CD4-positive, alpha-beta T cell treated with Interleukin-17A for 1 hour (primary cell): Measurements from ENCODE around the gene N4BP2L2.

Experiments used
- DNase-seq: peaks from one replicate; pipeline ENCODE4 v3.0.0-alpha.2; 2020

N4BP2L2 gene

GRCh38 chr13:32528358-32528757 is 10.2 kb downstream of the N4BP2L2 start:
- no peak for DNase-seq

- DNase-seq = no peak
Observed at GRCh38 chr13:32527151-32527550, 11.4 kb downstream of the N4BP2L2 start.

- DNase-seq = no peak
Observed at GRCh38 chr13:32525766-32526165, 12.8 kb downstream of the N4BP2L2 start.

GRCh38 chr13:32515246-32515645 is 23.3 kb downstream of the N4BP2L2 start:
- DNase-seq = no peak

GRCh38 chr13:32511482-32511881 is 27.1 kb downstream of the N4BP2L2 start:
- DNase-seq = no peak

- no peak for DNase-seq
Observed at GRCh38 chr13:32504876-32505275, 33.7 kb downstream of the N4BP2L2 start.

DNA sequence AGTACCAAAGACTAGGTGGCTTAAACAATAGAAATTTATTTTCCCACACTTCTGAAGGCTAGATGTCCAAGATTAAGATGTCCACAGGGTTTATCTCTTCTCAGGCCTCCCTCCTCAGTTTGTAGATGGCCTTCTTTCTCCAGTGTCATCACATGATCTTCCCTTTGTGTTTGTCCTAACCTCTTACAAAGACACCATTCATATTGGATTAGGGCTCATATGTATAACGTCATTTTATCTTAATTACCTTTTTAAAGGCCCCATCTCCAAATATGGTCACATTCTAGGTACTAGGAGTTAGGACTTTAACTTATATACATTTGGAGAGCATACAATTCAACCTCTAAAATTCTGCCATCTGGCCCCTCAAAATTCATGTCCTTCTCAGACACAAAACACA is 34.3 kb downstream of the N4BP2L2 start:
- no peak for DNase-seq

GRCh38 chr13:32503727-32504126 is 34.9 kb downstream of the N4BP2L2 start:
- DNase-seq = no peak

- no peak for DNase-seq
Observed at GRCh38 chr13:32501064-32501463, 37.5 kb downstream of the N4BP2L2 start.

DNA sequence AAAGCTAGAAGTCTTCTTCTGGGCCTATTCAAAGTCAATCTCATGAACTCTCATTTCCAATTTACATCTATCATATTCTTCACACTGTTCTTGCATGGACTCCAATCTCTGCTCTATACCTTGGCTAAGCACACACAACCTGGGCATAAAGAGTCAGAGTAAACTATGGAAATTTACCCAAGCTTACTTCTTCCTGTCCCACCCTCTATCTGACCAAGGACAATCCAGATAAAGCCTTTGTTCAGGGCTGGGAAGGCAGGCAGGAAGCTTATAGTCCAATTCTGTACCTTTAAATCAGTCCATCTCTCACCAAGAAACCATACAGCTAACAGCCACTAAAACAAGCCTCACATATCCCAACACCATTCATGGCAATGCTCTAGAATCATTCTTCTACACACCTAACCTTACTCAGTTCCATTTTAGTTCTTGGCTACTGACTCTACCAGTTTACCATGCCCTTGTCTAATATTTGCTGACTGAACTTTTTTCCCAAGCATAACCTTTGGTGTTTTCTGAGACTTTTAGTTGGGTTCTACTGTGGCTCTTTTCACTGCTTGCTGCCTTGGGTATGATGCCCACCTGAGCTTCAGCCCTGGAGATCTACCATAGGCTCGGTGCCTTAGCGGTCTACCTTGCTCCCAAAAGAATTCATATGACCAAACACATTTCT is 38.9 kb downstream of the N4BP2L2 start:
- no peak for DNase-seq

DNA sequence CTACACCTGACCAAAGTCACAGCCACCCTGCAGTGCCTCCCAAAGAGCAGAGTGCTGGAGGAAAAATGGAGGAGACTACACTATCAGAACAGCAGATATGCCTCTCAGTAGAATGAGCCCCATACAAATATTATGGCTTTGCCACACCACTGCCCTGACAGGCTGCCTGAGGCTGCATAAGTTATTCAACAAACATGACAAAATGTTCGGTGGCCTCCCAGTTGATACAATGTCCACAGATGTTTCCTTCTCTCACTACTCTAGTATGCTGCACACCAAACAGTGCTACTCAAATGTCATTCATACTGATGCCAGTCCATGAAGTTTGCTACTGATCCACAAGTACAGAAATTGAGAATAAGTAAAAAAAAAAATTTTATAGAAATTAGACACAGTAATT is 41.0 kb downstream of the N4BP2L2 start:
- DNase-seq = no peak

GRCh38 chr13:32496599-32497160 is 41.9 kb downstream of the N4BP2L2 start:
- DNase-seq = no peak

- DNase-seq = no peak
Observed at GRCh38 chr13:32495841-32496240, 42.8 kb downstream of the N4BP2L2 start.

DNA sequence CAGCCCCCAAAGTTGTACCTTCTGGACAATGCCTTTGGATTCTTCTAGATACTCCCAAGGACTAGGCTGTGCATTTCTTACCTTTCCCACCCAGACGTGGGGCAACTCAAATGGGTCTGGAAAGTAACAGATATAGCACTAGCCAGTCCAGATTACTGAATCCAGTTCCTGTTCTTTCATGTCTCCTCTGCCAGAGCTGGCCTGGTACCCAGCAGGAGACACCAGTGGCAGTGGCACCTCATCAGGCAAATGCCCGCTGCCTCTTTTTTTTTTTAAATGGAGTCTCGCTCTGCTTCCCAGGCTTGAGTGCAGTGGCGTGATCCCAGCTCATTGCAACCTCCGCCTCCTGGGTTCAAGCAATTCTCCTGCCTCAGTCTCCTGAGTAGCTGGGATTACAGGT is 43.2 kb downstream of the N4BP2L2 start:
- DNase-seq = no peak

DNA sequence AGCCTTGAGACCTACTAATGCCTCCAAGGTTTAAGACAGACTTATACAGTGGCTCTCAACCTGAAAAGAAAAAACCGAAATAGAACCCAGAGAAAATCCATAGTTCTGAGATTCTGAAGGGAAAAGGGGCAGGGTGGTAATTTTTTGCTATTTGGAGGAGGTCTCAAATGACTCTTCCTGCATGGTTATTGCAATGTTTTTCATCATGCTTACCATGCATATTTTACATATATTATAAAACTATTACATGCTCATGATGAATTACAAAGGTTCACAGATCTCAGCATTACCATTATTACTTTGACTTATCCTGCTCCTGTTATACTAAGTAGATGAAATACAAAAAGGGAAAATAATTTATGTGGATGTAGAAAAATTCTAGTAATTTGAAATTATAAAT is 47.6 kb downstream of the N4BP2L2 start:
- no peak for DNase-seq

DNA sequence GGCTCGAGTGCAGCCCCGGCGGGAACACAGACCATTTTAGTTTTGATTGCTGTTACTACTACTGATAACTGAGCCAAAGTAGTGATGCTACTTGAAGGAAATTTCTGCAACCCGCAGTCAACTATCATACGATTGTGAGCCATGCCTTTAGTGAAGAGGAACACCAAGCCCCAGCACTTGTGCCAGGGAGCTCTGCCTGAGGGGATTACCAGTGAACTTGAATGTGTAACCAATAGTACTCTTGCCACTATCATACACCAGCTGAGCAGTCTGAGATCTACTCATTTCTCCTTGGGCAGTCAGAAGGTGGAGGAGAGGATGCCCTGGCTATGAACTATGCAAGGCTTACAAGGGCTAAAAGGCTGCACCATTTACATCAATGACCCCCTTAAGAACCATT is 61.7 kb downstream of the N4BP2L2 start:
- no peak for DNase-seq

DNA sequence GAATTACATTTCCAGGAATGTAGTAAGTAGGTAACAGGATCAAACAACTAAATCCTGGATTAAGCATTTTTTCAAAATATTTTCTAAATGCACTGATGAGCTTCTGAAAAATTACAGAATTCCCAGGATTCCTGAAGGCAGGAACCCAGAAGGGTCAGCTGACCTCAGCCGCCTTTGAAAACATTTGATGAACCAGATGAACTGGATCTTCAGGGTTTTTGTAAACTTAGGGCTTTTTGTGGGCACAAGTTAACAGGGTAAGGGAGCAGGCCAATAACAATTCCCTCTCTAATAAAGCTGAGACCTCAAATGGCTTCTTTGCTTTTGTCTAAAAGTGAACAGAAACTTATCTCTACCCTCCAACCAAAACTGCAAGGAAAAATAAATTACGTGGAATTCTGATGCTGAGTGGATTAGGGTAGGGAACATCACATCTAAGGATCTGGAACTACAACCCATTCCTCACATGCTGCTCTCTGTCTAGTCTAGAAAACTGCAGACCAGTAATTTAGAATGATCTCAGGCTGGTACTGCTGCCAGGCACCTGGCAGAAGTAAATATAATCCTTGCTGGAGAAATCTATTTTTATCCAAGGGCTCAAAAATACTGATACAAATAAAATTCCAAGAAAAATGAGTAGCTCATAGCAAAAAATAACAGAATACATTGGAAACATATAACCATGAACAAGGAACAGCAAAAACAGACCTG is 62.4 kb downstream of the N4BP2L2 start:
- DNase-seq = no peak

DNA sequence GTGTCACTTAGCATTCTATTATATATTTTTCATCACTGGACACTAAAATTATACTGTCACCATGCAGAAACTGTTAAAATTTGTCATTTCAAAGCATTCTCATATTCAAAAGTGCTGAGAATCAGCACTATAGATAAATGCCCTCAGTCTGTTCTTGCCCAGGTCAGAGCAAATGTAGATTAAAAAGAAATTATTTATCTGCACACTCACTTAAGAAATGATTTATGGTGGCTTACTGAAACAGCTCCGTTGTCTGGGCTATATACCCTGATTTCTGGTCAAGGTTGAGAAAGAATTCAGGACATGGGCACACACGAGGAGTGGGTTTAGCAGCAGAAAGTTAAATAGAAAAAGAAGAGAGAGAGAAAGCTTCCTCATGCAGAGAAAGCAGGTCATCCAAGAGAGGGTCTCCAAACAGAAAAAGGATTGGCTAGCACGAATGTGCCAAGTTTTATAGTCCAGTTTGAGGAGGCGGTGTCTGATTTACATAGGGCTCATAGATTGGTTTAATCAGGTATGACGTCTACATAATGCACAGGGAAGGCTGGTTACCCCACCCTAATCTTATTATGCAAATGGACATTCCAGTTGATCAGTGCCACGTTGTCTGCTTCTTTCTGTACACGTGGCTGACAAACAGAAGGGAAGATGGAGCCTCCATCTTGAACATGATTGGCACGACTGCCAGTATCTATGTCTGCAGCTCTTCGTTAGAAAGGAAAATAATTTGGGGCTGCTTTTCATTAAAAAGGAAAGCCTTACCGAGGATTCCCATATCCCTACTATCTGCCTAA is 63.4 kb downstream of the N4BP2L2 start:
- DNase-seq = no peak

DNA sequence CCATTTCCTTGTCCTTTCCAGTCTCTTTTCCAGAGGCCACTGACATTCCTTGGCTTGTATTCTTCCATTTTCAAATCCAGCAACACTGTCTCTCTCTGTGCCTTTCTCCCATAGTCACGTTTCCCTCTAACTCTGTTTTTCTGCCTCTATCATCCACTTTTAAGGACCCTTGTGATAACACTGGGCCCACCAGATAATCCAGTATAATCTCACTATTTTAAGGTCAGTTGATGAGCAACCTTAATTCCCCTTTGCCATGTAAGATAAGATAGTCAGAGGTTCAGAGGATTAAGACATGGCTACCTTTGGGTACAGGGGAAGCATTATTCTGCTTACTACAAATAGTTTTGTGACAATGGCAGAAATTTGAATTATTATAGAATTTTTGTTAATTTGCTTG is 64.9 kb downstream of the N4BP2L2 start:
- DNase-seq = no peak

DNA sequence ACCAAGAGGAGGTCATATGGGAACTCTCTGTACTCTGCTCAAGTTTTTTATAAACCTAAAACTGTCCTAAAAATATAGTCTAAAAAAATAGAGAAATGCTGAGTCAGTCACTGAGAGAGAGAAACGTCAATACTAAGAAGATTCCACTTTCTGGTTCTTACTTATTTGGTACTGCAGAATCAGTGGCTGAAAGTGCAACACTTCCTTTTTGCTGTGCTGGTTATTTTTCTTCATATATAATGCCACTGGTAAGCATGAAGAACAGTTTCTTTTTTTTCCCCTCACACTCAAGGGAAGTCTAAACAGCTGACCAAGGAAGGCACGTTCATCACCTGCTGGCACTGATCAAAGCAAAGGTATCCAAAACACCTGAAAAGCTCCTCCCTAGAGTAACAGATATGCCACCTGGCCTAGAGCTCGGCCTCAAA is 66.4 kb downstream of the N4BP2L2 start:
- DNase-seq = no peak

- DNase-seq = no peak
Observed at GRCh38 chr13:32471187-32471922, 67.2 kb downstream of the N4BP2L2 start.

DNA sequence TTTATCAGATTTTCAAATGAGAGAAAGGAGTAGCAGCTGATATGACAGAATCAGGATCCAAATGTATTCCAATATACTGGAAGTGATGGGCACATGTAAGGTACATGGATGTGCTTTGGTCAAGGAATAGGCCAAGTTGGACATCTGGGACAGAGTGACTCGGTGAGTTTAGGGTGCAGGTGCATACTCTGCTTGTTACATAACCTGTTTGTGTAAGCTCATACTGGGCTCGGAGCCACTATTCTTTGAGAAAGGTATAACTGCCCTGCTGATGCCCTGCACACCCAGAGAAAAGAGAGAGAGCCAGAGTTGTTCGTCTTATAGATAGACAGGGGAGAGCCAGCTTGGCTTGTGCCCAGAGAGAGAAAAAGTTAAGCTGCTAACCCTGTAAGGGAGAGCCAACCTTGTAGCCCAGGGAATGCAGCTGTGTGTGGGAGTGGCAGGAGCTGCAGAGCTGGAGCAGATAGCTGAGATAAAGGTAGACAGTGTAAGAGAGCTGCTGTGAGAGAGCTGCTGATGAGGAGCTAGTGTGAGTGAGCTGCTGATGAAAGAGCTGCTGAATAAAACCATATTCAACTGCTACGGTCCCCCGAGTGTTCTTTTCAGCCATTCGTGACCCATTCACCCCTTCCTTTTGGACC is 70.0 kb downstream of the N4BP2L2 start:
- no peak for DNase-seq
